WTC11 (cell line): Measurements from ENCODE around the gene AIP. TPM values are rescaled to one million over a fixed set of nuclear protein-coding genes. Genes with fewer than 3 reads are reported as not detected.

Experiments used
- ATAC-seq: fragments of 200-7000 bp; cut with Tn5 transposase; 2 replicates; pipeline ENCODE4 v1.10.0; 2021; ENCODE audit warnings: mild to moderate bottlenecking, moderate library complexity
- CTCF ChIA-PET: fragments of 300-600 bp; sonication (Branson Sonifier 250); formaldehyde crosslinking; loops from one replicate; lab custom pipeline; 2021; ENCODE audit warnings: antibody characterized with exemption; lab: Charles Lee
- POLR2A ChIA-PET: fragments of 350-600 bp; sonication (Branson Sonifier 250); formaldehyde crosslinking; loops from one replicate; lab custom pipeline; 2021; ENCODE audit warnings: antibody characterized with exemption; lab: Charles Lee
- DNase-seq: peaks from one replicate; pipeline ENCODE4 v3.0.0; 2021; ENCODE audit warnings: low spot score
- H3K27ac Mint-ChIP-seq: 2 replicates; pipeline ENCODE4 v1.8.0; 2021; ENCODE audit warnings: mixed read lengths
- H3K27me3 Mint-ChIP-seq: 2 replicates; pipeline ENCODE4 v1.8.0; 2021; ENCODE audit warnings: low read depth, mild to moderate bottlenecking, moderate library complexity, mixed read lengths
- H3K36me3 Mint-ChIP-seq: 2 replicates; pipeline ENCODE4 v1.8.0; 2021; ENCODE audit warnings: mixed read lengths
- H3K4me1 Mint-ChIP-seq: 2 replicates; pipeline ENCODE4 v1.8.0; 2022; ENCODE audit warnings: mixed read lengths
- H3K4me3 Mint-ChIP-seq: 2 replicates; pipeline ENCODE4 v1.8.0; 2021; ENCODE audit warnings: mild to moderate bottlenecking, moderate library complexity, mixed read lengths
- H3K9me3 Mint-ChIP-seq: 2 replicates; pipeline ENCODE4 v1.8.0; 2021; ENCODE audit warnings: mixed read lengths
- ATF1 ChIP-seq: sonication (generic); formaldehyde crosslinking; IDR thresholded peaks from 2 replicates; pipeline ENCODE4 v1.8.1; 2023; ENCODE audit warnings: mild to moderate bottlenecking, moderate library complexity, missing genetic modification reagents
- ATF3 ChIP-seq: sonication (generic); formaldehyde crosslinking; conservative IDR thresholded peaks from 2 replicates; pipeline ENCODE4 v1.8.1; 2022; ENCODE audit warnings: mild to moderate bottlenecking, missing genetic modification reagents
- CREM ChIP-seq: sonication (generic); formaldehyde crosslinking; IDR thresholded peaks from 2 replicates; pipeline ENCODE4 v1.8.1; 2022; ENCODE audit warnings: mild to moderate bottlenecking, missing genetic modification reagents, moderate library complexity
- ELF4 ChIP-seq: sonication (generic); formaldehyde crosslinking; IDR thresholded peaks from 2 replicates; pipeline ENCODE4 v1.8.1; 2022; ENCODE audit warnings: low read depth, mild to moderate bottlenecking, moderate library complexity, missing genetic modification reagents
- EMX1 ChIP-seq: fragments of 250-450 bp; sonication (Bioruptor Pico); IDR thresholded peaks from 2 replicates; pipeline ENCODE4 v1.8.0; 2021; ENCODE audit warnings: mild to moderate bottlenecking
- FOXK1 ChIP-seq: sonication (generic); formaldehyde crosslinking; IDR thresholded peaks from 2 replicates; pipeline ENCODE4 v1.8.0; 2022; ENCODE audit warnings: mild to moderate bottlenecking, moderate library complexity, missing genetic modification reagents
- FOXP1 ChIP-seq: sonication (generic); formaldehyde crosslinking; IDR thresholded peaks from 2 replicates; pipeline ENCODE4 v1.8.0; 2022; ENCODE audit warnings: missing genetic modification reagents, mild to moderate bottlenecking, moderate library complexity, borderline replicate concordance
- GABPB1 ChIP-seq: sonication (generic); formaldehyde crosslinking; IDR thresholded peaks from 2 replicates; pipeline ENCODE4 v1.8.1; 2023; ENCODE audit warnings: mild to moderate bottlenecking, missing genetic modification reagents
- HMGA2 ChIP-seq: fragments of 250-450 bp; sonication (Bioruptor Pico); IDR thresholded peaks from 2 replicates; pipeline ENCODE4 v1.4.0; 2021; ENCODE audit warnings: mild to moderate bottlenecking, moderate library complexity
- KAT7 ChIP-seq: sonication (generic); formaldehyde crosslinking; IDR thresholded peaks from 2 replicates; pipeline ENCODE4 v1.8.1; 2023; ENCODE audit warnings: missing genetic modification reagents, mild to moderate bottlenecking, borderline replicate concordance
- MLX ChIP-seq: sonication (generic); formaldehyde crosslinking; IDR thresholded peaks from 2 replicates; pipeline ENCODE4 v1.8.1; 2023; ENCODE audit warnings: mild to moderate bottlenecking, missing genetic modification reagents, moderate library complexity
- MXD4 ChIP-seq: fragments of 250-450 bp; sonication (Bioruptor Pico); IDR thresholded peaks from 2 replicates; pipeline ENCODE4 v1.8.0; 2021; ENCODE audit warnings: mild to moderate bottlenecking, moderate library complexity, borderline replicate concordance
- MYBL2 ChIP-seq: sonication (generic); formaldehyde crosslinking; IDR thresholded peaks from 2 replicates; pipeline ENCODE4 v1.8.1; 2023; ENCODE audit warnings: mild to moderate bottlenecking, moderate library complexity, missing genetic modification reagents
- NFATC4 ChIP-seq: fragments of 250-450 bp; sonication (Bioruptor Pico); IDR thresholded peaks from 2 replicates; pipeline ENCODE4 v1.9.0; 2021; ENCODE audit warnings: mild to moderate bottlenecking
- RORB ChIP-seq: fragments of 250-450 bp; sonication (Bioruptor Pico); IDR thresholded peaks from 2 replicates; pipeline ENCODE4 v1.9.0; 2021; ENCODE audit warnings: mild to moderate bottlenecking
- SMAD3 ChIP-seq: sonication (generic); formaldehyde crosslinking; IDR thresholded peaks from 2 replicates; pipeline ENCODE4 v1.8.0; 2022; ENCODE audit warnings: missing genetic modification reagents, mild to moderate bottlenecking, borderline replicate concordance
- SMAD4 ChIP-seq: sonication (generic); formaldehyde crosslinking; IDR thresholded peaks from 2 replicates; pipeline ENCODE4 v1.8.0; 2022; ENCODE audit warnings: mild to moderate bottlenecking, missing genetic modification reagents
- TCF7 ChIP-seq: sonication (generic); formaldehyde crosslinking; IDR thresholded peaks from 2 replicates; pipeline ENCODE4 v1.8.0; 2022; ENCODE audit warnings: mild to moderate bottlenecking, low read depth, missing genetic modification reagents, moderate library complexity
- ZNF138 ChIP-seq: sonication (generic); formaldehyde crosslinking; conservative IDR thresholded peaks from 2 replicates; pipeline ENCODE4 v1.8.1; 2022; ENCODE audit warnings: mild to moderate bottlenecking, moderate library complexity, missing genetic modification reagents
- ZNF281 ChIP-seq: sonication (generic); formaldehyde crosslinking; IDR thresholded peaks from 2 replicates; pipeline ENCODE4 v1.8.0; 2023; ENCODE audit warnings: mild to moderate bottlenecking, missing genetic modification reagents
- ZNF396 ChIP-seq: fragments of 250-450 bp; sonication (Bioruptor Pico); IDR thresholded peaks from 2 replicates; pipeline ENCODE4 v1.8.0; 2021; ENCODE audit warnings: mild to moderate bottlenecking, moderate library complexity, borderline replicate concordance
- total RNA-seq: library from RNA; stranded (reverse); gene quantifications from 3 replicates; pipeline ENCODE4 v1.2.3, GENCODE V29; 2021
- TF ChIP-seq, protein P1 (sequence below): fragments of 250-450 bp; sonication (Bioruptor Pico); IDR thresholded peaks from 2 replicates; pipeline ENCODE4 v1.9.0; 2021; ENCODE audit warnings: moderate library complexity, mild to moderate bottlenecking, inconsistent platforms, borderline replicate concordance
- TF ChIP-seq, protein P2 (sequence below): sonication (generic); formaldehyde crosslinking; IDR thresholded peaks from 2 replicates; pipeline ENCODE4 v1.8.0; 2022; ENCODE audit warnings: mild to moderate bottlenecking, missing genetic modification reagents
- TF ChIP-seq, protein P3 (sequence below): sonication (generic); formaldehyde crosslinking; IDR thresholded peaks from 2 replicates; pipeline ENCODE4 v1.8.0; 2022; ENCODE audit warnings: mild to moderate bottlenecking, missing genetic modification reagents
- TF ChIP-seq, protein P4 (sequence below): sonication (generic); formaldehyde crosslinking; conservative IDR thresholded peaks from 2 replicates; pipeline ENCODE4 v1.8.1; 2023; ENCODE audit warnings: mild to moderate bottlenecking, low read depth, missing genetic modification reagents, moderate library complexity

AIP gene
- total RNA-seq, 1 experiment from 2014 or later = 32.8 TPM

DNA sequence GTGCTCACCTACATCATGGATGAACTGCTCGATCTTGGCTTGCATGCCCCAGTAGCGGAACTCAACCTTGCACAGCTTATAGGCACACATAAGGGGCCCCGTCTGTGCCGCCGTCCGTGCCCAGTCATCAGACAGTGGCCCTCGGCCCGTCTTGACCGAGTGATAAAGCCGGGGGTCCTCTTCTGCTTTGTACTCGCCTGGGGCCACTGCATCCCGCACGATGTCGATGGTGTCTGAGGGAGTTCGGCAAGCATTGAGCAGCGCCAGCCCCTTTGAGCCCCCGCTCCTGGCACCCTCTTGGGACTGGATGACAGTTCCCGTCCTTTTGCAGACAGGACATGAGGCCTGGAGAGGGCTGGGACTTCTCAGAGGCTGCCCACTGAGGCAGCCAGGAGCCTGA is 19.0 kb downstream of the AIP start:
- no peak for ATAC-seq

GRCh38 chr11:67502328-67502979 is 19.6 kb downstream of the AIP start:
- peaks cover 12% of the 10 kb centered on the region for H3K27me3 Mint-ChIP-seq
- H3K4me3 Mint-ChIP-seq = peak overlapping the region; percentile 55
- H3K9me3 Mint-ChIP-seq = no peaks in the 10 kb centered on the region
- DNase-seq (no peak), ATAC-seq (no peak)
- ChIA-PET POLR2A (no interaction called here), CTCF (interaction anchor here (1.1 kb wide), 2 partner anchors 101 to 151 kb away, joined by 3 read pairs; partner anchors contain the start of gene PPP1CA)
- peaks cover 2% of the 10 kb centered on the region; the same call in 1 of the 2 replicates for H3K36me3 Mint-ChIP-seq
- peaks cover 23% of the 10 kb centered on the region for H3K4me1 Mint-ChIP-seq
- no peak overlapping the region for H3K27ac Mint-ChIP-seq
- TF ChIP-seq, protein P1, sequence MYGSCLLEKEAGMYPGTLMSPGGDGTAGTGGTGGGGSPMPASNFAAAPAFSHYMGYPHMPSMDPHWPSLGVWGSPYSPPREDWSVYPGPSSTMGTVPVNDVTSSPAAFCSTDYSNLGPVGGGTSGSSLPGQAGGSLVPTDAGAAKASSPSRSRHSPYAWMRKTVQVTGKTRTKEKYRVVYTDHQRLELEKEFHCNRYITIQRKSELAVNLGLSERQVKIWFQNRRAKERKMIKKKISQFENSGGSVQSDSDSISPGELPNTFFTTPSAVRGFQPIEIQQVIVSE = no peak
- TF ChIP-seq, protein P2, sequence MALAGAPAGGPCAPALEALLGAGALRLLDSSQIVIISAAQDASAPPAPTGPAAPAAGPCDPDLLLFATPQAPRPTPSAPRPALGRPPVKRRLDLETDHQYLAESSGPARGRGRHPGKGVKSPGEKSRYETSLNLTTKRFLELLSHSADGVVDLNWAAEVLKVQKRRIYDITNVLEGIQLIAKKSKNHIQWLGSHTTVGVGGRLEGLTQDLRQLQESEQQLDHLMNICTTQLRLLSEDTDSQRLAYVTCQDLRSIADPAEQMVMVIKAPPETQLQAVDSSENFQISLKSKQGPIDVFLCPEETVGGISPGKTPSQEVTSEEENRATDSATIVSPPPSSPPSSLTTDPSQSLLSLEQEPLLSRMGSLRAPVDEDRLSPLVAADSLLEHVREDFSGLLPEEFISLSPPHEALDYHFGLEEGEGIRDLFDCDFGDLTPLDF (CRISPR knock-in tag) = no peak
- TF ChIP-seq MXD4 (CRISPR knock-in tag) = no peak
- no peak for TF ChIP-seq HMGA2 (CRISPR knock-in tag)
- no peak for TF ChIP-seq SMAD3
- no peak for TF ChIP-seq TCF7 (CRISPR knock-in tag)
- TF ChIP-seq MLX (CRISPR knock-in tag) = no peak
- no peak for TF ChIP-seq ELF4 (CRISPR knock-in tag)
- no peak for TF ChIP-seq FOXK1 (CRISPR knock-in tag)
- TF ChIP-seq CREM = no peak
- TF ChIP-seq FOXP1 (CRISPR knock-in tag) = no peak
- TF ChIP-seq EMX1 = no peak

More for the DNA sequence above, 19.0 kb downstream of the AIP start:
- Mint-ChIP-seq H3K36me3 (no peaks in the 10 kb centered on the region), H3K27ac (no peak overlapping the region), H3K4me3 (no peak overlapping the region), H3K9me3 (no peaks in the 10 kb centered on the region), H3K27me3 (peaks cover 12% of the 10 kb centered on the region), H3K4me1 (peaks cover 17% of the 10 kb centered on the region)
- ChIA-PET POLR2A (no interaction called here), CTCF (no interaction called here)
- no peak for DNase-seq
- TF ChIP-seq ATF1 (no peak), GABPB1 (no peak), SMAD4 (CRISPR knock-in tag) (no peak), ZNF396 (CRISPR knock-in tag) (no peak), ATF3 (CRISPR knock-in tag) (no peak), FOXP1 (CRISPR knock-in tag) (no peak), NFATC4 (CRISPR knock-in tag) (no peak), RORB (CRISPR knock-in tag) (no peak), MYBL2 (CRISPR knock-in tag) (no peak), FOXK1 (CRISPR knock-in tag) (no peak), ZNF281 (no peak), ZNF138 (CRISPR knock-in tag) (no peak), KAT7 (CRISPR knock-in tag) (no peak)
- TF ChIP-seq, protein P3, sequence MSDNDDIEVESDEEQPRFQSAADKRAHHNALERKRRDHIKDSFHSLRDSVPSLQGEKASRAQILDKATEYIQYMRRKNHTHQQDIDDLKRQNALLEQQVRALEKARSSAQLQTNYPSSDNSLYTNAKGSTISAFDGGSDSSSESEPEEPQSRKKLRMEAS (CRISPR knock-in tag) = no peak
- TF ChIP-seq, protein P4, sequence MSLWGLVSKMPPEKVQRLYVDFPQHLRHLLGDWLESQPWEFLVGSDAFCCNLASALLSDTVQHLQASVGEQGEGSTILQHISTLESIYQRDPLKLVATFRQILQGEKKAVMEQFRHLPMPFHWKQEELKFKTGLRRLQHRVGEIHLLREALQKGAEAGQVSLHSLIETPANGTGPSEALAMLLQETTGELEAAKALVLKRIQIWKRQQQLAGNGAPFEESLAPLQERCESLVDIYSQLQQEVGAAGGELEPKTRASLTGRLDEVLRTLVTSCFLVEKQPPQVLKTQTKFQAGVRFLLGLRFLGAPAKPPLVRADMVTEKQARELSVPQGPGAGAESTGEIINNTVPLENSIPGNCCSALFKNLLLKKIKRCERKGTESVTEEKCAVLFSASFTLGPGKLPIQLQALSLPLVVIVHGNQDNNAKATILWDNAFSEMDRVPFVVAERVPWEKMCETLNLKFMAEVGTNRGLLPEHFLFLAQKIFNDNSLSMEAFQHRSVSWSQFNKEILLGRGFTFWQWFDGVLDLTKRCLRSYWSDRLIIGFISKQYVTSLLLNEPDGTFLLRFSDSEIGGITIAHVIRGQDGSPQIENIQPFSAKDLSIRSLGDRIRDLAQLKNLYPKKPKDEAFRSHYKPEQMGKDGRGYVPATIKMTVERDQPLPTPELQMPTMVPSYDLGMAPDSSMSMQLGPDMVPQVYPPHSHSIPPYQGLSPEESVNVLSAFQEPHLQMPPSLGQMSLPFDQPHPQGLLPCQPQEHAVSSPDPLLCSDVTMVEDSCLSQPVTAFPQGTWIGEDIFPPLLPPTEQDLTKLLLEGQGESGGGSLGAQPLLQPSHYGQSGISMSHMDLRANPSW (CRISPR knock-in tag) = no peak
